Neural progenitor cell (in vitro differentiated cells): ENCODE measurements around the gene ACKR2. TPM values are rescaled to one million over a fixed set of nuclear protein-coding genes. Genes with fewer than 3 reads are reported as not detected.

Experiments used
- DNase-seq: peaks from one replicate; pipeline ENCODE4 v3.0.0-alpha.2; 2016; ENCODE audit warnings: low spot score
- H2AFZ ChIP-seq: fragments of 200-600 bp; sonication (generic); replicated peaks from 2 replicates; pipeline ENCODE4 v1.6.1; 2016; ENCODE audit warnings: antibody characterized with exemption
- H3F3A ChIP-seq: fragments of 200-600 bp; sonication (generic); 2 replicates; pipeline ENCODE4 v1.6.1; 2016; ENCODE audit warnings: antibody characterized with exemption, low read depth
- H3K27ac ChIP-seq: fragments of 200-600 bp; sonication (generic); 2 replicates; pipeline ENCODE4 v1.5.1; 2016; ENCODE audit warnings: mild to moderate bottlenecking
- H3K27me3 ChIP-seq: fragments of 200-600 bp; sonication (generic); 2 replicates; pipeline ENCODE4 v1.6.1; 2016; ENCODE audit warnings: mild to moderate bottlenecking, moderate library complexity
- H3K36me3 ChIP-seq: fragments of 200-600 bp; sonication (generic); 2 replicates; pipeline ENCODE4 v1.5.1; 2016
- H3K4me1 ChIP-seq: fragments of 200-600 bp; sonication (generic); 2 replicates; pipeline ENCODE4 v1.6.1; 2016; ENCODE audit warnings: mixed run types
- H3K4me2 ChIP-seq: fragments of 200-600 bp; sonication (generic); 2 replicates; pipeline ENCODE4 v1.6.1; 2016
- H3K4me3 ChIP-seq: fragments of 200-600 bp; sonication (generic); 2 replicates; pipeline ENCODE4 v1.5.1; 2016
- H3K79me2 ChIP-seq: fragments of 200-600 bp; sonication (generic); 2 replicates; pipeline ENCODE4 v1.6.1; 2016; ENCODE audit warnings: low read depth
- H3K9ac ChIP-seq: fragments of 200-600 bp; sonication (generic); 2 replicates; pipeline ENCODE4 v1.6.1; 2016
- H3K9me3 ChIP-seq: fragments of 200-600 bp; sonication (generic); 2 replicates; pipeline ENCODE4 v1.5.1; 2016; ENCODE audit warnings: low read depth
- H4K20me1 ChIP-seq: fragments of 200-600 bp; sonication (generic); 2 replicates; pipeline ENCODE4 v1.6.1; 2016; ENCODE audit warnings: low read depth
- H3K27ac Mint-ChIP-seq: 3 replicates; pipeline ENCODE4 v1.8.0; 2021; ENCODE audit warnings: mixed read lengths
- H3K27me3 Mint-ChIP-seq: 2 replicates; pipeline ENCODE4 v1.8.0; 2022; ENCODE audit warnings: low read depth, mild to moderate bottlenecking, inconsistent platforms, moderate library complexity, mixed read lengths; ENCODE audit not compliant: insufficient read depth
- H3K36me3 Mint-ChIP-seq: 3 replicates; pipeline ENCODE4 v1.8.0; 2021; ENCODE audit warnings: mixed read lengths
- H3K4me1 Mint-ChIP-seq: 3 replicates; pipeline ENCODE4 v1.8.0; 2021; ENCODE audit warnings: mixed read lengths
- H3K4me3 Mint-ChIP-seq: 3 replicates; pipeline ENCODE4 v1.8.0; 2021; ENCODE audit warnings: mild to moderate bottlenecking, moderate library complexity, mixed read lengths
- H3K9me3 Mint-ChIP-seq: 3 replicates; pipeline ENCODE4 v1.8.0; 2020; ENCODE audit warnings: mixed read lengths
- EZH2 ChIP-seq: fragments of 200-600 bp; sonication (generic); IDR thresholded peaks from 2 replicates; pipeline ENCODE4 v1.6.1; 2017; ENCODE audit warnings: antibody characterized with exemption, mild to moderate bottlenecking, moderate library complexity
- EZH2phosphoT487 ChIP-seq: fragments of 200-600 bp; sonication (generic); IDR thresholded peaks from 2 replicates; pipeline ENCODE4 v1.6.1; 2017; ENCODE audit warnings: antibody characterized with exemption
- total RNA-seq: library from RNA; depleted of rRNA; stranded (reverse); fragments of >200 nt; gene quantifications from 2 replicates; pipeline ENCODE4 v1.2.3, GENCODE V29; 2015; ENCODE audit warnings: low replicate concordance
- TF ChIP-seq, protein P1 (sequence below): fragments of 200-600 bp; sonication (generic); IDR thresholded peaks from 2 replicates; pipeline ENCODE4 v1.5.1; 2017; ENCODE audit warnings: antibody characterized with exemption, mild to moderate bottlenecking

ACKR2 gene
- total RNA-seq, 1 donor from 2014 or later: not detected

DNA sequence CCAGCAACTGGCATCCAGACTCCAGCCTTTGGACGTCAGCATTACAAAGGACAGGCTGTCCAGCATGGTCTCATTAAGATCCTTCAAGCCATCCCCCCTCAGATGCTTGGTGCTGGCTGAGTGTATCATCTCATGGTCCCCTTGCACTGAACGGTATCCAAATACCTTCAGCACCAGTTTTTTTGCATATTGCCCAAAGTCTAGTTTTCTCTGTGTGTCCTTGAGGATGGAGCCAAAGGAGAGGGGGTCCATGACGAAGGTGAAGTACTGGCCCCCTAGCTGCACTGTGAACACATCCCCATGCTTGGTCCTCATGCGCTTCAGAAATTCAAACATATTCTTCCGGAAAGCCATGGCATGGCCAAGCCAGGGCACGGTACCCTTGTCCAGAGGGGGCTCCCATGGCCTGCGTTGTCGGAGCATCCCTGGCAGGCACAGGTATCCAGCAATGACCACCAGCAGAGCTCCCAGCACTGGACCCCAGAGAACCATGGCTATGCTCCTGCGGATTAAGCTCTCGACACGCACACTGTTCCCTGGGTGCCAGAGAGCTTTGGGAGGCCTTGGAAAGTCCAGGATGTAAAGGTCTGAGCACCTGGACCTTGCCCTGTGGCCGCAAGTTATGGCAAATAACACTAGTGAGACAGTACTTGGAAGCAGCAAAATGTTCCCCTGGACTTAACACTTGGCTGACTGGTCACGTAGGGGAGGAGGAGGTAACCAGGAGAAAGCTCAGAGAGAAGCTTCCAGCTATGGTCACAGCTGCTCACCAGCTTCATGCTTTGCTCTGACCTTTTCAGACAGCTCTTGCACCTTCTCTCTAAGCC is 66.3 kb downstream of the ACKR2 start, which contains the start of gene CYP8B1:
TSS of gene CYP8B1 (minus strand) at position 555 of the 827 bp plus-strand sequence. CDS start at position 492, 63 bp downstream.
- Histone ChIP-seq H3F3A (no peaks in the 10 kb centered on the region), H3K4me3 (no peak within 1 kb of the TSS), H3K27ac (no peak within 1 kb of the TSS), H3K9ac (no peak within 1 kb of the TSS), H3K4me2 (no peak within 1 kb of the TSS), H3K27me3 (no peaks in the 10 kb centered on the region), H3K4me1 (no peaks in the 10 kb centered on the region), H3K36me3 (no peaks in the 10 kb centered on the region), H3K9me3 (no peaks in the 10 kb centered on the region), H2AFZ (no peak within 1 kb of the TSS), H4K20me1 (no peaks in the 10 kb centered on the region), H3K79me2 (no peaks in the 10 kb centered on the region)
- H3K27me3 Mint-ChIP-seq: peaks cover 6% of the 10 kb centered on the region
- TF ChIP-seq EZH2 (no peak), EZH2phosphoT487 (no peak)
- TF ChIP-seq, protein P1, sequence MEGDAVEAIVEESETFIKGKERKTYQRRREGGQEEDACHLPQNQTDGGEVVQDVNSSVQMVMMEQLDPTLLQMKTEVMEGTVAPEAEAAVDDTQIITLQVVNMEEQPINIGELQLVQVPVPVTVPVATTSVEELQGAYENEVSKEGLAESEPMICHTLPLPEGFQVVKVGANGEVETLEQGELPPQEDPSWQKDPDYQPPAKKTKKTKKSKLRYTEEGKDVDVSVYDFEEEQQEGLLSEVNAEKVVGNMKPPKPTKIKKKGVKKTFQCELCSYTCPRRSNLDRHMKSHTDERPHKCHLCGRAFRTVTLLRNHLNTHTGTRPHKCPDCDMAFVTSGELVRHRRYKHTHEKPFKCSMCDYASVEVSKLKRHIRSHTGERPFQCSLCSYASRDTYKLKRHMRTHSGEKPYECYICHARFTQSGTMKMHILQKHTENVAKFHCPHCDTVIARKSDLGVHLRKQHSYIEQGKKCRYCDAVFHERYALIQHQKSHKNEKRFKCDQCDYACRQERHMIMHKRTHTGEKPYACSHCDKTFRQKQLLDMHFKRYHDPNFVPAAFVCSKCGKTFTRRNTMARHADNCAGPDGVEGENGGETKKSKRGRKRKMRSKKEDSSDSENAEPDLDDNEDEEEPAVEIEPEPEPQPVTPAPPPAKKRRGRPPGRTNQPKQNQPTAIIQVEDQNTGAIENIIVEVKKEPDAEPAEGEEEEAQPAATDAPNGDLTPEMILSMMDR: no peak
- H3K36me3 Mint-ChIP-seq: no peaks in the 10 kb centered on the region
- no peak for DNase-seq
- no peak within 1 kb of the TSS for H3K27ac Mint-ChIP-seq
- H3K9me3 Mint-ChIP-seq: no peaks in the 10 kb centered on the region
- H3K4me3 Mint-ChIP-seq: no peak within 1 kb of the TSS
- H3K4me1 Mint-ChIP-seq: peaks cover 3% of the 10 kb centered on the region

DNA sequence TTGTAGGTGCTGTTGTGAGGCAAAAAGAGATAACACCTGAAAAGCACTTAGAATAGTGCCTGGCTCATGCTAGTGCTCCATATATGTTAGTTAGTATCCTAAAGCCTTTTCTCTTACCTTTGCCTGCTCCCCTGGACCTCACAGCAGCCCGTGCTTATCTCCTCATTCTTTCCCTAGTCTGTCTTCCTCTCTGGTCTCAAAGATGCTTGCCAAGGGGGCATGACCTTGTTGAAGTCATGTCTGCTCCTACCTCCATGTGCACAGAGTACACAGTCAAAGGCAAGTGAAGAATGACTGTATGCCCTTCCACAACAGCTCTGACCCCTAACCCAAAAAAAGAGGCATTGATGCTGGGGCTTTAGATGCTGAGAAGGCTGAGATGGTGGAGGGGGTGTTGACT is 67.2 kb downstream of the ACKR2 start:
- no peaks in the 10 kb centered on the region for H3F3A ChIP-seq
- H2AFZ ChIP-seq: no peak overlapping the region

DNA sequence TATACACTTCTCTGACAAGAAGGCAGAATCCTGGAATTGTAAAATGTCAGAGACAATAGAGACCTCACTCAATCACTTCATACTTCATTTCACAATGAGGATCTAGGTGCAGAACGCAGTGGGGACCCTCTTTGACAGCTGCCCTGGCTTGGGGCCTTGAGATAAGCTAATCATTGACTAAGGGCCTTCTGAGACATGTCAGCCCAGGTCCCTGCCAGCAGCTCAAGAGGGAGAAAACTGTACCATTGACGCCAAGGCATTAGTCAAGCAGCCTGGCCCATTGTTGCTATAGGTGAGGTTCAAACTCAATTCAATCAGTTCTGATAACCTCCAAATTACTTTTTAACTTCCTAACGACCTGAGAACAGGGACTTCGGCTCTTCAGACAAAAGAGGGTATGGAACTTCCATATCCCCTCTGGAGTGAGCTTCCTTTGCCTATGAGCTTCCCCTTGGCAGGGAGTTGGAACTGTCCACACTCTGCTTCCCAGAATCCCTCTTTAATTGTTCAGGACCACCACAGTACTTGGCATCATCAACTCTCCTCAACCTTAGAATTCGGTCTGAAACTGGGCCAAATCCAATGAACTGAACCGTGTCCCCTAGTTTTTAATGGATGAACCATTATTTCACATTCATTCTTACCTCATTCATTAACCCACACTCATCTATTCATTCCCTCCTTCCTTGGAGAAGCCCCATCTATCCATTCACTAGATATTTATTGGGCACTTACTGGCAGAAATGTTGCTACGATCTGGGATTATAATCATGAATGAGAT is 67.9 kb downstream of the ACKR2 start:
- Histone ChIP-seq H3F3A (no peaks in the 10 kb centered on the region), H2AFZ (no peak overlapping the region), H3K27me3 (peaks cover 4% of the 10 kb centered on the region), H3K4me3 (no peak overlapping the region), H3K4me2 (no peak overlapping the region), H4K20me1 (no peaks in the 10 kb centered on the region), H3K27ac (no peak overlapping the region), H3K4me1 (no peaks in the 10 kb centered on the region), H3K36me3 (no peaks in the 10 kb centered on the region), H3K9ac (no peak overlapping the region), H3K9me3 (no peaks in the 10 kb centered on the region), H3K79me2 (no peaks in the 10 kb centered on the region)
- no peak overlapping the region for H3K4me3 Mint-ChIP-seq
- H3K9me3 Mint-ChIP-seq: no peaks in the 10 kb centered on the region
- DNase-seq: no peak
- H3K27ac Mint-ChIP-seq: no peak overlapping the region
- no peaks in the 10 kb centered on the region for H3K36me3 Mint-ChIP-seq
- peaks cover 8% of the 10 kb centered on the region for H3K4me1 Mint-ChIP-seq
- TF ChIP-seq EZH2 (no peak), EZH2phosphoT487 (no peak)
- TF ChIP-seq, protein P1: no peak
- H3K27me3 Mint-ChIP-seq: peaks cover 10% of the 10 kb centered on the region

More for the DNA sequence above, 67.2 kb downstream of the ACKR2 start:
- Histone ChIP-seq H3K9me3 (no peaks in the 10 kb centered on the region), H3K4me1 (no peaks in the 10 kb centered on the region), H4K20me1 (no peaks in the 10 kb centered on the region), H3K36me3 (no peaks in the 10 kb centered on the region), H3K9ac (no peak overlapping the region), H3K27me3 (no peaks in the 10 kb centered on the region), H3K27ac (no peak overlapping the region), H3K79me2 (no peaks in the 10 kb centered on the region), H3K4me2 (no peak overlapping the region), H3K4me3 (no peak overlapping the region)
- TF ChIP-seq EZH2phosphoT487 (no peak), EZH2 (no peak)
- TF ChIP-seq, protein P1: no peak
- no peak overlapping the region for H3K27ac Mint-ChIP-seq
- H3K9me3 Mint-ChIP-seq: no peaks in the 10 kb centered on the region
- peaks cover 7% of the 10 kb centered on the region for H3K4me1 Mint-ChIP-seq
- no peaks in the 10 kb centered on the region for H3K36me3 Mint-ChIP-seq
- no peak overlapping the region for H3K4me3 Mint-ChIP-seq
- no peak for DNase-seq
- H3K27me3 Mint-ChIP-seq: peaks cover 9% of the 10 kb centered on the region
